Hematopoietic multipotent progenitor cell treated with erythropoietin and hydrocortisone succinate and interleukin-3 and kit ligand, for 4 days (in vitro differentiated cells): ENCODE results near the gene CADPS.
A peak's percentile ranks its signal among the peaks of the same experiment; 100 is the strongest.

Experiments
- DNase-seq: peaks from one replicate; pipeline ENCODE4 v3.0.0-alpha.2; 2015

CADPS gene

DNA sequence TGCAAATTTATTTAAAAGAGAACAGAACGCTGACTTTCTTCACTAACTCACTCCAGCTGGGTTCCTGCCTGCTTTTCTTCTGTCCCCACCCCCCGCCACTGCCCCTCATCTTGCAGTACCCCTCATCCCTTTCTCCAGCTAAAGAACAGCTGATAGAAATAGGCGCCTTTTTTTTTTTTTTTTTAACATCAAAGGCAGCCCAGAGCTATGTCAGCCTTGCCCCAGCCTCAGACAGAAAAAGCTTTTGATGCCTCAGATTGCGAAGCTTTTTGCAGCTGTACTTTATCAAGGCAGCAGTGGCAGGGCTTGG lies 1.8 kb downstream of the CADPS start:
- DNase-seq, result no peak

DNA sequence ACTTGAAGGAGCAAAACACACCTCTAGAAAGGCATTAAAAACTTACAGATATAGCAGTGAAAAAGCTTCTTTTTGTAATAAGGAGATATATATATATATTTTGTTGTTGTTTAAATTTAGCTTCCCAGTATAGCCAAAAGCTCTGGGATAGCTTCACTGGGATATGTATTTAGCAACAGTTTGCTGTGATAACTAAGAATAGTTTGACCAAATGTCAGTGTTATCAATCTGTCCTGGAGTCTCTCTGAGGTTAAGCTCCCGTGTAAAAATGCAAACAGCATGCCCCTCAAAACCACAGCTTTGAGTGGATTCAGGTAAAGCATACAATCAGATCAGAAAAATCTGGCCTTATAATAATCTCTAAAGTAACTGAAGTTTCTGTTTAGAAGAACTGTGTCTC lies 2.9 kb downstream of the CADPS start:
- no peak for DNase-seq

DNA sequence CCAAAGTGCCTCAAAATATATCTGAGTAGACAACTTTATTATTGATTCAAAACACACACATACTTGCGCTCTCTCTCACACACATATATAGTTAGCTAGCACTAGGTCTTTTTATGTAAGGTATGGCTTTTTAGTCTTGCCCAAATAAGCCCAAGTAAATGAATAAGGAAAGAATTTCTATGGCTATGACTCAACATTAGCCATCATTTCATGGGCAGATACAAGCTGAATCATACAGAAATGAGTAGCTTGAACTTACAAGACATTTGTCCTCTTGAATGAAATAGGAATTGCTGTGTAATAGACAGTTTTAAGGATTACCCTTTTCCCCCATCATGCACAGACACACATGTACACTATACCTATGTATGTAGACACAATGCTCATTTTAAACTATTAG lies 4.9 kb downstream of the CADPS start:
- no peak for DNase-seq

DNA sequence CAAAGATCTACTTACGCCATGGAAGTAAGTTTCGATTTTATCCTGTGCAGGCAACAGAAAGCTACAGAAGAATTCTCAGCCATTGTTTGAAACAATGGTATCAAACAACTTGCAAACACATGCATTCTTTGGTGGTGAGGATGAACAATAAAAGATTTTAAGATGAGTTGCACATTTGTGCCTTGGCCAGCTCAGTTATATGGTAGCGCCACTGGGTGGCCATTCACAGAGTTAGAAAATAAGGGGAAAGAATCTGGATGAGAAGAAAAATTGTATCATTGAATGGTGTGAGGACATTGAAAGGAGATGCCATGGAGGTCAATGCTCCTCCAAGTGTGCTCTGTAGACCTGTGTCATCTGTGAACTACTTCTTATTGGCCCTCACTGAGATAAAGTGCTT lies 11.6 kb downstream of the CADPS start:
- DNase-seq, result no peak

DNA sequence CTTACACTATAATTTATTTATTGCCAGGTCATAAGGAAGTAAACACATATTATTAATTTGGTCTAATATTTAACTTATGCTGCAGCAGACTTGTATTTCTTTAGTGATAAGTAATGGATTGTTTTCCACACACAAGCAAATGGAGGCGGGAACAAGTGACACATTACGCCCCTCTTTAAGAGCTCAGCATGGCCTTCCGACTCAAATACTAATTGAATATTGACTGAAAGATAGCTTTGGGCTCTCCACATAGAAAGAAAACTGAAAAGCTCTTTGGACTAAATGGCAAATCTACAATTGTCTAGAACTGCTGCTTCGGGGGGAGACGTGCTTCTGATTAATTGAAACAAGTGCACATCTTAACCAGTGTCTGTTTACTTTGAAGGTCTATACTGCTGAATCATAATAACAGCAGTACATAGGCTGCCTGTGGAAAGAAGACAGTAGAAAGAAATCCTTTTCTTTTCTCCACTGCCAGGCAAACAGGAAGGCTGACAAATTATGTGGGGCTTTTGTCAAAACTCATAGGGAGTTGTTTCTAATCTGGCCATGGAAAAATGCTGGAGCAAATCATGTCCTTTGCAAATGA lies 15.9 kb downstream of the CADPS start:
- DNase-seq, result no peak

DNA sequence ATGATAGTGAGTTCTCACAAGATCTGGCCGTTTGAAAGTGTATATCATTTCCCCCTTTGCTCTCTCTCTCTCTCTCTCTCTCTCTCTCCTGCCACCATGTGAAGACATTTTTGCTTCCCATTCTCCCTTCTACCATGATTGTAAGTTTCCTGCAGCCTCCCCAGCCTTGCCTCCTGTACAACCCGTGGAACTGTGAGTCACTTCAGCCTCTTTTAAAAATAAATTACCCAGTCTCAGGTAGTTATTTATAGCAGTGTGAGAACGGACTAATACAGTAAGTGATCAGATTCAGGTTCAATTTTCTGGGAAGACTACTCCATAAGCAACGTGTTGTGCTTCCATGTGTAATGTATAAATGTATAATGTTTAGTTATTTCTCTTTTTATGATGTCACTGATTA lies 29.2 kb downstream of the CADPS start:
- DNase-seq, result no peak

DNA sequence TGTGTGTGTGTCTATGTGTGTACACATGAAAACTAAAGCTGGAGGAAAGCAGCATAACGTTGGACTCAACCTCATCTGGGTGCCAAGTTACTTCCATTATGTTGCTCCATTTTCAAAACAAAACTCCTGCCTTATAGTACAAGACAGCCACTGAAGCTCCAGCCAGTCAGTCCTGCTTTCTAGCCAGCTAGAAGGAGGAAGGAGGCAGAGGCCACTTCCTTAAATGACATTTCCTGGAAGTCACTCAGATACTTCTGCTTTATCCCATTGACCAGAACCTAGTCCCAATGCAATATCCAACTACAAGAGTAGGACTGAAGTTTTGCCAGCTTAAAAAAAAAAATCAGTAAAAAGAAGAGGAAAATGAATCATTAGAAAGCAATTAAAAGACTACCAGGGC lies 31.7 kb downstream of the CADPS start:
- DNase-seq, result no peak

DNA sequence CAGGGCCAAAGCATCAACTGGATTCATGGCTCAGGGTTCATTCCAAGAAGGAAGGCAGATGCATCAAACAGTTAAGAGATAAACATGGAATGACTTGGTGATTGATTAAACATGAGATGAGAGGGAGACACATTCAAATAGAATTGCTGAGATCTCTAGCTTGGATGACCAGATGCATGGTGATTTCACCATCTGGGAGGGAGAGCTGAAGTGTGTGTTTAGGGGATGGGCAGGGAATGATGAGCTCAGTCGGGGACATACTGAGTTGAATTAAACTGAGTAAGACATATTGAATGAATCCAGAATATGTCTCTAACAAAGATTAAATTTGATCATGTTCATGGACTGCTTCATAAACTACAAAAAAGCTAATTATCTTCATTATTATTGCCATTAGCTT lies 35.5 kb downstream of the CADPS start:
- no peak for DNase-seq

DNA sequence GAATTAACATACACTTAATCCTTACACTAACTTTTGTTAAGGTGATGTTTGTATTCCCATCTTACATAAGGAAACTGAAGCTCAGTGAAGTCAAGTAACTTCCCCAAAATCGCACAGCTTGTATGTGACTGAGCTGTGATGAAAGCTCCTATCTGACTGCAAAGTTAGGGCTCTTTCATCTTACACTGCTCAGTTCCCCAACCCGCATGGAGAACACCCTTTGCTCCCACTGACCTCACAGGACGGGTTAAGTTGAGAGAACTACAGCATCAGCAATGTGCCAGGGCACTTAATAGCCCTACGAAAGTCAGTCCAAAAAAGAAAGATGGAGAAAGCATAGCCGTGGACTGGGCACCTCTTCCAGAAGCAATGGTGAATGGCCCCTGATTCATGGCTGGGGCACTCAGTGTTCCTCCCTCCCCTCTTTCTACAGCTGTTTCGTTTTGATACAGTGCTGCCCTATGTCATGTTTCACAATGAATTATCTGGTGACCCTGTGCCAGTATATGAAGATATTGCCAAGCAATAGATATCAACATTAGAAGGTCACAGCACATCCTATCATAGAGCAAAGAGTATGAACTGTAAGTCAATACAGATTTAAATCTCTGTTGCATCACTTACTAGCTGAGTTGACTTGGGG lies 38.0 kb downstream of the CADPS start:
- DNase-seq, result no peak

DNA sequence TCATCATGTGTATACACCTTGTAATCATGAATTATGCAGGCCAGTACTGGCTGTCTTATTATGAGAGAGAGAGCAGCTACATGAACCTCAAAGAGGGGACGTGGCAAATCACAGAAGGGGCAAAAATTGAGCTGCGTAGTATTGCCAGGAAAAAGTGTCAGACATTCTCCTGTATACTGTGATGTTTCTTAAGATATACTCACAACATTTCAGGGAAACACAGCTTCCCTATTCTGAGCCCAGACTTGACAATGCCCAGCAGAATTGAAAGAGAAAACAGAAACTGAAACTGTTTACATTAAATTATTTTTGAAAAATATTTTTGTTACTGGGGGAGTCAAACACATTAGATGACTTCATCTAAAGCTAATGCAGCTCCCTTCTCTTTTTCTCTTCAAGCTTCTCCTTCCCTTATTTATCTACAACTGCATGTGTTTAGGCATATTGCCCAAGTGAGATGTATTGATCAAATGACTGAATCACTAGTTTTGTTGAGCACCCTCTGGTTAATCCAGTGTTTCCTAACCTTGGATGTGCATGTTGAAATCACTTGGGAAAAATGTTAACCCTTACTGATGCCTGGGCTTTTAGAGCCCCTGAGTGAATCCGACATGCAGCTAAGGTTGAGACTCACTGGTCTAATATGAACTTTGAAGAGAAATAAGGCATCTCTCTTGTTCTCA lies 39.5 kb downstream of the CADPS start:
- no peak for DNase-seq

DNA sequence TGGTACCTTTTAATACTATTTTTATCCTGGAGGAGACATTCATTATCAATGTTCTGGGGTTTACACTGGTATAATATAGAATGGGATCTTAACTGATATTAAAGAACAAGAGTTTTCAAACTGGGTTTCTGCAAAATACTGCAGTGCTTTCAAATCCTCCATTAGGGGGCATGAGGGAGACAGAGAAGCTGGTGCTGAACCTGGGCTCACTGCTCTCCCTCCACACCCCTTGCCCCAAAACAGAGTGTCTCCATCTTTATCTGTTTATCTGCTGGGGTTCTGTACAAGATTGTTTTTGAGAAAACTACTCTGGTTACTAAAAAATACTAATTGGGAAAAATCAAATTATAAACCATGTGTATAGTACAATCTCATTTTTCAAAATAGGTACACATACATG lies 41.7 kb downstream of the CADPS start:
- DNase-seq, result peak; percentile 7

DNA sequence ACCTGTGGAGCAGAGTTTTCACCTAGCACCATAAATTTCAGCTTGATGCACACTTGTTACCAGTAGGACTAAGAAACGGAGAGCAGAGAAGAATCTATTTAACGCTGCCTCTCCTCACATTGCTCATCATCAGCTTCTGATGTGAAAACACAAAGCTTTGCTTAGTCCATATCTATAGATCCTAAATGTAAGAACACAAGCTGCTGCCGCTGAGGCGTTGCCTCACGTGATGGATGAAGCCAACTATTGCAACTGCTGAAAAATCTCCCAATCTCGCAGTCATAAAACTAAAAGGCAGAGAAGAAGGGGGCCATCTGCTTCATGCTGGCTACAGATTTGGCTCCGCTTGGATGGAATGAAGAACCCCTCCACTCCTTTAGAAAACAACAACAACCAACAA lies 42.7 kb downstream of the CADPS start:
- no peak for DNase-seq

DNA sequence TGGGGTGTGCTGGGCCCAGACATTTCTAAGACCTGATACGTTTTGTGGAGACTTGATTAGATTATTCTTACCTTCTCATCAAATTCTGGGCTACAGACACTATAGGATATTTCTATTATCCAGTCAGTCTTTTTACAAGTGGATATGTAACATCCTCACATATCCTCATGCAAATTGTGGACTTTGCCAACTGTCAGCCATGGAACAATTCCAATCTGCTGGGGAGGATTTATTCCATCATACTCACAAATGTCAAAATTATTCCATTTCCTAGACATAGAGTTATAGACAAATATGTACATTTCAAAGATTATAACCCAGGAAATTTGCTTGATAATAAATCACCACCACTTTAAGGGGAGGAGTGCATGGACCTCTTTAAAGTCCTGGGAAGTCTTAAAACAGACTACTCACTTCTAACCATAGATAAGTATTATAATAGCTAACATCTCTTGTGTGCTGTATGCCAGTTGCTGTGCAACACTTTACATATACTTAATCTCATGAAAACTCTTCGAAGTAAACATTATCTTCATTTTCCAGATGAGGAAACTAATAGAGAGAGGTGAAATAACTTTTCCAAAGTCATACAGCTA lies 44.4 kb downstream of the CADPS start:
- no peak for DNase-seq

DNA sequence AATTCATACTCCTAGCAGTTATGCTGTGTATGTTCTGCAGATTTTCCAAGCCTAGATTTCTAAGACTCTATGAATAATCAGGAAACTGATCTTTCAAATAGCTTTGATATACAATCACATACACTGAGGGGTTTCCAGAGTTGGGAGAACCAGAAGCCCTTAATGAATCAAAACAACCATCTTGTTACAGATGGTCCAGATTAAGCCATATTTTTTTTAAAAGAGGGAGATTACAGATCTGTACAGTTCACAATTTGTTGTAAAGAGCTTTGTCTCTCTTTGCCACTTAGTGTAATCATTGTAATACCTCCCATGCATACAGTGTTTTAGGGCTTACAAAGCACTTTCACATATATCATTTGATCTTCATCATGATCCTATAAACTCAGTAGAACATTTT lies 47.7 kb downstream of the CADPS start:
- no peak for DNase-seq

DNA sequence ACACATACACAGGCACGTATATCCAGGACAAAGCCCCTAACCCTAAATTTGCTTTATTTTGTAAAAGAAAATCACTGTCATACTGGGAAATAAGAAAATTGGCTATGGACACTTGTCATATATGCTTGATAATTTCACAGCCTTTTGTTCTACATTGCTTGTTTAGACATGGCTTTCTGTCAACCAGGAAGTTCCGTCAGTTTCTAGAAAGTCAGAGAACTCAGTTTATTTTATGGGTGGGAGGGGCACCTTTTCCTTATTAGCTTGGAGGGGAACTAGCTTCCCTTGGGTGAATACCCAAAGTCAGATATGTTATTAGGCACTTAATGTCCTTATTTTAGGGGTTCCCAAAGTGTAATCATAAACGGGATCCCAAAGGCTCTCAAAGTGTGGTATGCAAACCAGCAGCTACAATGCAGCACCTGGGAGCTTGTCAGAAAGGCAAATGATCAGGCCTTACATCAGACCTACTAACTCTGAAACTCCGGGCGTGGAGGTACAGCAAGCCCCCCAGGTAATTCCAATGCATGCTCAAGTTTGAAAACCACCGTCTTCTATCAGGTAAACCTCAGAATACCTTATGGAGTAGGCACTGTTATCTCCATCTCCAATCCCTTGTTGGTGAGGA lies 50.1 kb downstream of the CADPS start:
- no peak for DNase-seq

DNA sequence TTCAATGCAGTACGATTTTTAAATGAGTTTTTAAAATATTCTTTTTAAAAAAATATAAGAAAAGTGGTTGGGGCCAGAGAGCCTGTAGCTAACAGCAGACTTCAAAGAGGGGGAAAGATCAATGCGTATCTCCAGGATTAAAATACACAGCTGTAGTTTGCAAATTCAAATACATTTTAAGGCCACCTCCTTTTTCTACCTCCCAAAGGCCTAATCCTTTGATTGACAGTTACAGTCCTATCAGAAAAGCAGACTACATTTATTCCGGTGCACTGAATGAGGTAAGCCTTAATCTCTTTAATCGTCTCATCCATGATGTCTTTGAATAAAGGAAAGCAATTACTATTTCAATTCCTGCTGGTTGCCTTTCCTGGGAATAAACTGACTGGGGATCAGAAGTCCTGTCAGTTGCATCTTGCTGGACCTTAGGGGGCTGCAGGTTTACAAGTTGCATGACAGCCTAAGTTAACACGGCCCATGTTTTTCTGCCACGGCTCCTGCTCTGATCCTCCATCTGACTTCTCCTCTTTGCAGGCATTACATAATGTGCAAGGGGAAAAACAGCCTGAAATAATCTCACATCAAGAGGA lies 51.7 kb downstream of the CADPS start:
- DNase-seq, result no peak

DNA sequence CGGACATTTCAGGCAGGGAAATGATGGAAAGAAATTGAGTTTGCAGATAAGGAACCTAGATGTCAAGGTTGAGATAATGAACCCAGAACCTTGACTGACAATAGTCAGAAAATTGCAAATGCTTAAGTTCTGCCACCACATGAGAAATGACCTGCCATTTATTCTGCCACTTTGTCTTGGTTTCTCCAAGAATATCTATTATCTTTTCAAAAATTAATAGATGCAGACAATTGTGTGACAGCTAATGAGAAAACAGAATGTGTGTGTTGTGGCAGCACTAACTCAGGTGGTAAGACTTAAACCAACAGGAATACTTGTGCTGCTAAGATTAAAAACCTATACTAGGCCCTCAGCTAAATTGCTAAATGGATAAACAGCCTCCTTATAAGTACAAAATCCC lies 52.3 kb downstream of the CADPS start:
- no peak for DNase-seq

DNA sequence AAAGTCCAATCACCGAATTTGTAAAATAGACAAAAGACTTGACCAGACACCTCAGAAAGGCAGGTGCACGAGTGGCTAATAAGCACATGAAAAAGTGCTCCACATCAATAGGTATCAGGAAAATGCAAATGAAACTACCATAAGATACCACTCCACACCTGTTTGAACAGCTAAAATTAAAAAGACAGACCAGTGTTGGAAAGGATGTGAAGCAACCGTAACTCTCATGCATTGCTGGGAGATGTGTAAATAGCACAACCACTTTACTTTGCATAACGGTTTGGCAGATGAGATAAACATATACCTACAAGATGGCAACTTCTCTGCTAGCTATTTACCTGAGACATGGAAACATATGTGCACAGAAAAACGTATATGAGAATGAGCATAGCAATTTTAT lies 56.9 kb downstream of the CADPS start:
- no peak for DNase-seq

DNA sequence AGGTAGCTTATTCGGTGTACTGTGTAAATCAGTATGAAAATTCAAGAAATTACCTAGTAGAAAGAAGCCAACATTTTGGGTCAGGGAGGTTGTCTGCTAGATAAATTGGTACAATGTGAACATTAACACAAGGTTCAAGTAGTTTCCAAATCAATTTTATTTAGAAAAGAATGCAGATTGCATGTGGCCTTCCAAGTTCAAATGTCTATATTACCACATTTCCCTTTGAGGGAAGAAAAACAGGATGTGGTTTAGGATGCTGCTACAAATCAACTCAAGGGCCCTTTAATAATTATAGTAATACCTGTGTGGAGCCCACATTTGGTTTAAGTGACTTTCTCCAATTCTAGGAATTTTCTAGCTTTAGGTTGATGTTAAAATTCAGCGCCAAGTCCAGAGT lies 57.5 kb downstream of the CADPS start:
- DNase-seq, result peak; percentile 8

DNA sequence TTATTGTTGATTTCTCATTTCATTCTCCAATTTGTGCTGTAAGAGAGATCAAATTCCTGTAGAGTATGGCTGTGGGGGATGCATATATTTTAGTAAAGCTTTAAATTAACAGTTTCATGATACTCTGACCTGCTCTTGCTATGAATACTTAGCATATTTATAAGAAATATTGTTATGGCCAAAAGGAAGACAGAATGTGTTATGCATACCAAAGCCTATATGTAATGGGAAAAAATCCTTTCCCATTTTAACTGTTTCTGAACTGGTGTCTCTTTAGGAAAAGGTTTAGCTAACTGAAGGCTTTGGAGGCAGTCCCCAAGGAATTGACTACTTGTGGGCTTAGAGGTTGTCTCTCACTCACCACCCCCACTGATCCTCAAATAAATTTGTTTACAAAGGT lies 59.2 kb downstream of the CADPS start:
- no peak for DNase-seq

DNA sequence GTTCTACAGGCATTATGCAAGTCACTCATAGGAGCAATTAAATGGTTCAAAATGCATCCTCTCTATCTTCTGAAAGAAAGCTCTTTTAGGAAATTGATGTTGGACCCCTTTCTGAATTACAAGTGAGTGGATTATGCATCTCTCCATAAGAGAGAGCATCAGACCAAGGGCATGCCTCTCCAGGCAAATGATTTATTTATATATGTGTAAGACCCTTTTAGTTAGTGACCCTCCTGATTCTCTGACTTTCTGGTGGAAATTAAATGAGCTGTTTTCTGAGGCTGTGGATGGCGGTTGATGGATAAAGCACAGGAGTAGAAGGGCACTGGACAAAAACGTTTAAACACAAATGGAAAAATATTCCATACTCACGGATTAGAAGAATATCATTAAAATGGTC lies 62.6 kb downstream of the CADPS start:
- no peak for DNase-seq

DNA sequence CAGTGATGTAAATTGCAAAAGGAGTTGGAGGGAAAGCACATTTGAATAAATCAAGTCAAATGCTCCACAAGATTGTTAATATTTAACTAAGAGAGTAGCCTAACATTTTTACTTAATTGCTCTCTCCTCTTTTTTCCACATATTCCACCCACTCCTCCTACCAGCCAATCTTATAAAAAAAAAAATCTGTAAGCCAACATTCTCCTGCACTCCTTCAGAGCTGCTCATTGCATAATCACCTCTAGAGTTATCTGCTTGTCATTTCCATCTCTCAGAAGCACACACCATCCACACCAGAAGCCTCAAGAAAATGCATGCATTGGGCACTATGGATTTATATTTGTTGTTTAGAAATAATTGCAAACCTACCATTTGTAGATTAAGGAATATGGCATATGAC lies 64.1 kb downstream of the CADPS start:
- no peak for DNase-seq

DNA sequence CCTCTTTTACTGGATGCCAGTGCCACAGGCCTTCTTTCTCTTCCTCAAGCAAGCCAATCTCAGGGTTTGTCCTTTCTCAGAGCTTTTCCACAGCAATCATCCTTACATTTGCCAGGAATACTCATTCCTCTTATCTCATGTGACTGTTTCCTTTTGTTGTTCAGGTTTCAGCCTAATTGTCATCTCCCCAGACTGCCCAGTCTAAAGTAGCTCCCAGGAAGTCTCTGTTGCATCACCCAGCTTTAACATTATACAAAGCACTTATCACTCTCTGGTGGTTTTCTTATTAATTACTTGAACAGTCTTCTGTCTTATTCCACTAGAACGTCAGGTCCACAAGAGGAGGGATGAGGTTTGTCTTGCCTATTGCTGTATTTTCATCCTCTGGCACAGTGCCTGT lies 65.8 kb downstream of the CADPS start:
- DNase-seq, result no peak
